Pancreas (tissue), 10 donors: ENCODE results near the gene RBMS3. TPM values are rescaled to one million over a fixed set of nuclear protein-coding genes. Genes with fewer than 3 reads are reported as not detected.

Experiments used
- ATAC-seq, 4 donors: fragments of 200-7000 bp; cut with Tn5 transposase; one replicate each; pipeline versions ENCODE4 v1.8.0 to v1.9.1; 2020; ENCODE audit warnings: mild to moderate bottlenecking in 4 of 4, moderate library complexity in 4 of 4
- DNase-seq, 6 donors: peaks; one replicate each; pipeline ENCODE4 v3.0.0-alpha.2; 2020
- FAIRE-seq: peaks from 2 replicates; lab custom pipeline; 2012; peaks lifted over from hg19 to GRCh38; lab: Jason Lieb, UNC
- H3K27ac ChIP-seq, 4 donors: fragments of 200-600 bp; sonication (generic); 1 replicate in 3 of 4; 2 replicates in 1 of 4; pipeline versions ENCODE4 v1.5.0 to v1.8.0; 2020
- H3K27me3 ChIP-seq, 4 donors: fragments of 200-600 bp; one replicate each; pipeline ENCODE4 v1.8.0; 2021
- H3K36me3 ChIP-seq, 3 donors: fragments of 200-600 bp; sonication (generic) in 1 of 3; one replicate each; pipeline versions ENCODE4 v1.5.0 to v1.8.0; 2020 to 2021
- H3K4me1 ChIP-seq, 3 donors: fragments of 200-600 bp; one replicate each; pipeline ENCODE4 v1.8.0; 2021
- H3K4me3 ChIP-seq, 4 donors: fragments of 200-600 bp; sonication (generic) in 2 of 4; one replicate each; pipeline versions ENCODE4 v1.5.0 to v1.8.0; 2020 to 2021
- H3K9me3 ChIP-seq, 4 donors: fragments of 200-600 bp; one replicate each; pipeline ENCODE4 v1.8.0; 2021
- WGBS, 2 donors: extraction: QIAGEN DNeasy Blood & Tissue Kit; methylation state at CpG; one replicate each; pipeline ENCODE4 v1.1.7; 2013; 5-methylcytosine and 5-hydroxymethylcytosine counted together
- intact Hi-C, 3 donors: fragments of 100-400 bp; cut with DNase I; formaldehyde crosslinking; loops; one replicate each; pipeline versions ENCODE4 v1.11.1 to v1.14.2; 2022
- polyA plus RNA-seq, 2 donors: library from polyadenylated mRNA; stranded (reverse); fragments of 200-250 nt; gene quantifications; one replicate each; pipeline ENCODE4 v1.2.3, GENCODE V29; 2013
- total RNA-seq, 6 donors: library from RNA; stranded (reverse); fragmentation: NEBNext Ultra II Directional in 4 of 6; extraction: Animal tissue kit (Norgen Biotek cat#: 25700) in 4 of 6; gene quantifications; one replicate each; pipeline versions ENCODE4 v1.2.1 to v1.2.4, GENCODE V29; 2021 to 2023
- TF ChIP-seq, protein P1 (sequence below), 4 donors: fragments of 200-600 bp; sonication (generic) in 3 of 4; IDR thresholded peaks; one replicate each; pipeline versions ENCODE4 v1.5.0 to v1.8.0; 2021; ENCODE audit warnings: antibody characterized with exemption in 4 of 4
- donor health status: healthy with polysubstance abuse.
- donor health status: DM: no; HTN: no; CAD: no; lungs with moderate emphysema.
- donor health status: DM: no; HTN: no; CAD: no.
- donor health status: control.
- donor health status: control.
- donor health status: Bipolar disorder and iron deficiency.
- donor health status: DM: yes; HTN: yes; CAD: no.
- donor health status: DM: no; HTN: no; CAD: no.
- donor health status: DM: no; HTN: no; CAD: no.
- donor health status: DM: yes; HTN: yes; CAD: no.

The RBMS3 gene
- total and polyA plus RNA-seq, 8 donors, result 4.0 to 10.0 (median 6.6) TPM

DNA sequence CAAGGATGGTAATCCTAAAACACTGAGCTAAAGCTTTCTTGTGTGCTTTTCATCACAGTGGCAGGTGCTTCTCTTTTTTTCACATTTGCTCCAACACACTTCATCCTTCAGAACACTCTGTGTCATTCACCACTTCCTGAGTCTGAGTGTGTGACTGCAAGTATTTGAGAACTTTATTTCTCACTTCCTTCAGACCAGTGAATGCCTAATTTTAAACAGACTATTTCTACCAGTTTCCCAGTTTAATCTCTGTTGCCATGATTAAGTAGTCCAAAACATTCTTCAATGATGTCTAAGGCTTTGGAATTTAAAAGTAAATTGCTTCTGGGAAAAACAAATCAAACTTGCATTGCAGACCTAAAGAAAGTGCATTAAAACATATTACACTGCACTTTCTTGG lies 541.2 kb downstream of the RBMS3 start:
- no peak for DNase-seq
- H3K9me3 ChIP-seq, result no peaks in the 10 kb centered on the region
- H3K36me3 ChIP-seq, result no peaks in the 10 kb centered on the region
- ATAC-seq, result no peak
- TF ChIP-seq, protein P1, sequence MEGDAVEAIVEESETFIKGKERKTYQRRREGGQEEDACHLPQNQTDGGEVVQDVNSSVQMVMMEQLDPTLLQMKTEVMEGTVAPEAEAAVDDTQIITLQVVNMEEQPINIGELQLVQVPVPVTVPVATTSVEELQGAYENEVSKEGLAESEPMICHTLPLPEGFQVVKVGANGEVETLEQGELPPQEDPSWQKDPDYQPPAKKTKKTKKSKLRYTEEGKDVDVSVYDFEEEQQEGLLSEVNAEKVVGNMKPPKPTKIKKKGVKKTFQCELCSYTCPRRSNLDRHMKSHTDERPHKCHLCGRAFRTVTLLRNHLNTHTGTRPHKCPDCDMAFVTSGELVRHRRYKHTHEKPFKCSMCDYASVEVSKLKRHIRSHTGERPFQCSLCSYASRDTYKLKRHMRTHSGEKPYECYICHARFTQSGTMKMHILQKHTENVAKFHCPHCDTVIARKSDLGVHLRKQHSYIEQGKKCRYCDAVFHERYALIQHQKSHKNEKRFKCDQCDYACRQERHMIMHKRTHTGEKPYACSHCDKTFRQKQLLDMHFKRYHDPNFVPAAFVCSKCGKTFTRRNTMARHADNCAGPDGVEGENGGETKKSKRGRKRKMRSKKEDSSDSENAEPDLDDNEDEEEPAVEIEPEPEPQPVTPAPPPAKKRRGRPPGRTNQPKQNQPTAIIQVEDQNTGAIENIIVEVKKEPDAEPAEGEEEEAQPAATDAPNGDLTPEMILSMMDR (IDR thresholded peaks at IDR 0.05), result no peak
- no peak overlapping the region for H3K4me3 ChIP-seq
- H3K4me1 ChIP-seq, result no peaks in the 10 kb centered on the region
- FAIRE-seq, result no peak
- H3K27ac ChIP-seq, result no peak overlapping the region
- intact Hi-C loops, result no loop called here
- peaks cover 0 to 2% (median 0%) of the 10 kb centered on the region in 4 donors for H3K27me3 ChIP-seq

DNA sequence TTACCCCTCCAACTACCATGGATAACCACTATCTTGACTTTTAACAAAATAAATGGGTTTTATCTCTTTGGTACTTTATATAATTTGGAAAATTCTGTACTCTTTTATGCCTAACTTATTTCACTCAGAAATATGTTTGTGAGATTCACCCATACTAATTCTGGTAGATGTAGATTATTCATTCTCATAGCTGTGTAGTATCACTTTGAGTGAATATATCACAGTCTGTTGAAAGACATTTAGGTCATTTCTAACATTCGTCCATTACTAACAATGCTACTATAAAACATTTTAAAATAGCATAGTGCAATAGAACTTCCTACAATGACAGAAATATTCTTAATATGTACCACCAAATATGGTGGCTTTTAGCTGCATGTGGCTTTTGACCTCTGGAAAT lies 542.4 kb downstream of the RBMS3 start:
- no peak overlapping the region for H3K27ac ChIP-seq
- H3K27me3 ChIP-seq, result peaks cover 0 to 2% (median 0%) of the 10 kb centered on the region in 4 donors
- H3K9me3 ChIP-seq, result no peaks in the 10 kb centered on the region
- no peaks in the 10 kb centered on the region for H3K36me3 ChIP-seq
- TF ChIP-seq, protein P1 (IDR thresholded peaks at IDR 0.05), result no peak
- 55 to 61% methylated on average over 1 of the region's 1 CpG for WGBS, 2 donors
- intact Hi-C loops, result no loop called here
- ATAC-seq (no peak), FAIRE-seq (no peak), DNase-seq (no peak)
- no peaks in the 10 kb centered on the region for H3K4me1 ChIP-seq
- no peak overlapping the region for H3K4me3 ChIP-seq

DNA sequence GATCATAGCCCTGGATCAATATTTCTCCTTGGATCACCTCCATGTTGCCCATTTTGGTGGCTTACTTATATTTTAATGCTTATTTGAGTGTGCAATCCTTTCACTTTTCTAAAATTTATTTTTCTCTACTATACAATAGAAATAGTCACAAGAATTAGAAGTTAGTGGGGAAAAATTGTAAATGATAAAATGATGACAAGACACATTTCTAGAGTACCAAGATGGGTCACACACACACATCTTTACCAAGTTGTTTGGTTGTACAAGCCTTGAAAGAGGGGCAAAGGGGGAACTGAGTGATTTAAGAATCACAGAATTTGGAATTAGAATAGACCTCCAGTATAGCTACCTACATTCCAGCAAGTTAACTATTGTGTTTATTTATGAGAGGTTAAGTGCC lies 545.8 kb downstream of the RBMS3 start:
- ATAC-seq, result no peak
- Histone ChIP-seq H3K4me3 (no peak overlapping the region), H3K27me3 (no peaks in the 10 kb centered on the region), H3K36me3 (no peaks in the 10 kb centered on the region), H3K27ac (no peak overlapping the region), H3K4me1 (no peaks in the 10 kb centered on the region), H3K9me3 (no peaks in the 10 kb centered on the region)
- no peak for DNase-seq
- TF ChIP-seq, protein P1 (IDR thresholded peaks at IDR 0.05), result no peak
- intact Hi-C loops, result no loop called here
- no peak for FAIRE-seq

GRCh38 chr3:29827756-29828155 lies 546.9 kb downstream of the RBMS3 start:
- no peak for FAIRE-seq
- no peaks in the 10 kb centered on the region for H3K27me3 ChIP-seq
- ATAC-seq, result no peak
- H3K4me1 ChIP-seq, result no peaks in the 10 kb centered on the region
- no peak overlapping the region for H3K27ac ChIP-seq
- no peaks in the 10 kb centered on the region for H3K36me3 ChIP-seq
- no peaks in the 10 kb centered on the region for H3K9me3 ChIP-seq
- H3K4me3 ChIP-seq, result no peak overlapping the region
- intact Hi-C loops, result no loop called here
- TF ChIP-seq, protein P1 (IDR thresholded peaks at IDR 0.05), result no peak
- DNase-seq, result no peak

- FAIRE-seq, result no peak
- H3K27me3 ChIP-seq, result no peaks in the 10 kb centered on the region
- H3K4me1 ChIP-seq, result no peaks in the 10 kb centered on the region
- intact Hi-C loops, result no loop called here
- ATAC-seq, result no peak
- no peak overlapping the region for H3K27ac ChIP-seq
- no peak for DNase-seq
- no peak overlapping the region for H3K4me3 ChIP-seq
- no peaks in the 10 kb centered on the region for H3K9me3 ChIP-seq
- WGBS, 2 donors, result 69 to 88% methylated on average over 3 of the region's 3 CpGs
- TF ChIP-seq, protein P1 (IDR thresholded peaks at IDR 0.05), result no peak
- H3K36me3 ChIP-seq, result no peaks in the 10 kb centered on the region
Observed at GRCh38 chr3:29829340-29829739, 548.5 kb downstream of the RBMS3 start.
